HG03378 (cell line): ENCODE data around the gene OSBP2.
"Not testable (repeated sequence)": the region's sequence is repeated elsewhere in the genome, so short reads cannot be mapped to it uniquely, and the experiment has no call there.

Experiments
- ATAC-seq: cut with Tn5 transposase; IDR thresholded peaks from one replicate; pipeline ENCODE4 v1.9.1; 2021; ENCODE audit warnings: mild to moderate bottlenecking, moderate library complexity; ENCODE audit not compliant: unreplicated experiment

The OSBP2 gene

DNA sequence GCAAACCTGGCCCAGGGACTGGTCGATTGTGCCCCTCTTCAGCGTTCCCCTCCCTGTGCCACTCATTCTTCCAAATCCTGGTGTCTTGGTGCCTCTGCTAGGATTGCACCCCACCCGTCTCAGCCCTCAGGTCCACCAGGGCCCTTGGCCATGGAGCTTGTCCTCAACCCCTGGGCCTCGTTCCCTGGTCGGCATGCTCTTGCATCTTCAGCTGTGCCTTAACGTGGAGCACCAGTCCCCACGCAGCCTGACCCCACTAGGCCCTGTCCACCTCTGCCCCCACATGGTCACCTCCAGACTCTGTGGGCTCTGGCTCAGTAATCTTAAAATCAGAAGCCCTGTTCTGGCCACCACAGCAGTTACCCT lies 61.1 kb downstream of the OSBP2 start:
- ATAC-seq = no peak

DNA sequence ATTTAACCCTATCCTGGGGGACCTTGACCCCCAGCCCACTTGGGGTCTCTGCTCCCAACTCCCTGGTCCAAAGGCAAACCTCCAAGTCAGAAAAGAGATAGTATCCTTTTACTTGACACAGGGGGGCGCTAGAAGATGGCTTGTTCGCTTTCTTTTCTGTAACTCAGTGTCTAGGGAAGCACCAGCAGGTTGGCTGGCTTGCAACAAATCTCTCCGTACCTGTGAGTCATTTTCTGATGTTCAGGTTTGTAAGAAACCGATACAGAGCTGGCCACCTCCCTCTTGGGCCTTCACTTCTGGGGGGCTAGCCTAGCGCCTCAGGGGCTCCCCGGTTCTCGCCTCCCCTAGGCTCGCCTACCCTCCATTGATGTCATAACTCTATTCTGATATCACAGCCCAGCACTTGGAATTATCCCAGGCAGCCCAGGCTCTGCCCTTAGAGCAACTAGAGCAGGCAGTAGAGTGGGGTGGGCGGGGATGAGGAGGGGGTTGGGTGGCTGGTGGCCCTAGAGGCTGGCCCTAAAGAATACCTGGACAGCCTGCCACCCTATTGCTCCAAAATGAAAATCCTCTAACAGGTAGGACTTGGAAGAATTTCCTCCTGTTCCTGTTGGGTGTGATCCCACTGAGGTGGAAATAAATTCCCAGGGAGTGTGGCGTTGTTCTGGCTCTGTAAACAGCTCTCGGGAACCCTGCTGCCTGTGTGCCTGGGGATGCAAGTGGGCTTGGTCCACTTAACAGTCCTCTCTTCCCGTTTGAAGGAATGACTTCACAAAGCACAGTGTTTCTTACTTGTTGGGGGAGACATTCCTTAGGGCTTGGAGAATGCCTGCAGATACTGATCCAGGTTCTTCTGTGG lies 69.4 kb downstream of the OSBP2 start:
- ATAC-seq = no peak

DNA sequence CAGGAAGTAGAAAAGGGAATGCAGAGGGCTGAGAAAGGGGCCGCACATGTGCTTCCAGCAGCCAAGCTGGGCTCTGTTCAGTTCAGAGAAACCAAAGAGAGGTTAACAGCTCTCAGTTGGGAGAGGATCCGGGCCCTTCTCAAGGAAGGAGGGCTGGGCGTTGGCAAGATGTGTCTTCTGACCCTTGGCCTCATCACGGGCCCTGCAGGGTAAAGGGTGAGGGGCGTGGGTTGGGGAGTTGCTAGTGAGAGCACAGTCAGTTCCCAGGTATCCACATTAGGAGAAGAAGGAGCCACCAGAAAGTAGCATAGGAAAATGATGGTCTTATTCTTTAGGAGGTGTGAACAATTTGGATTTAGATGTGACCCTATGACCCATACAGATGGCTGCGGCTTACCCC lies 73.0 kb downstream of the OSBP2 start:
- ATAC-seq = no peak

DNA sequence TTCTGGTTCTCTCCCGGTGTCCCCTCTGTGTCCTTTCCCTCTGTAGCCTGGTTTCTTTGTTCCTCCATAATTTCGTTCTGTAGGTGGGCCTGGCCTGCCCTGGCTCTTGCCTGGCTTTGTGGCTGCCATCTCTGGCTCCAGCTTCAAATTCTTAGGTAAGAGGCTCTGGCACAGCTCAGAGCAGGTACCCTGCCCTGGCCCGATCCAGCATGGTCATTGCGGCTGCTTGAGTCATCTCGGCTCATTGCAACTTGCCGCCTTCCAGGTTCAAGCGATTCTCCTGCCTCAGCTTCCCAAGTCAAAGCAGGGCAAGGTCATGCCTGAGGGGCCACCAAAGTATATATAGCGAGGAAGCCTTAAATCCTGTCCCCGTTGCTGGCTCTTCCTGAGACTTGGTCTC lies 76.0 kb downstream of the OSBP2 start:
- no peak for ATAC-seq

DNA sequence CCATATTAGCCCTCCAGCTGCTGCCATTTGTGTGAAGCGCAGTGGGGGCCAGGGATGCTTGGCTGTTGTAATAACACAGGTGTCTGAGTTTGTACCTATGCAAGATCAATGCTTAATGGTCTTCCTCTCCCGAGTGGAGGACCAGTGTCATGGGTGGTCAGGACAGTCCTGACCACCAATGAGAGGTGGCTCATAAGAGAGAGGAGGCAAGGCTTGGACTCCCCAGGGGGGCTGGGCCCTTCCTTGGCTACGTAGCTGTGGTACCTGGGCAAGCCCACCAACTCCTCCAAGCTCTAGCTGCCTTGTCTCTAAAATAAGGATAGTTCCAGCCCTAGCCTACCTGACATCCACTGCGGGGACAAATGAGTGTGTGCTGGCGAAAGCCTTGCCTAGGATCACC lies 79.2 kb downstream of the OSBP2 start:
- ATAC-seq = no peak

DNA sequence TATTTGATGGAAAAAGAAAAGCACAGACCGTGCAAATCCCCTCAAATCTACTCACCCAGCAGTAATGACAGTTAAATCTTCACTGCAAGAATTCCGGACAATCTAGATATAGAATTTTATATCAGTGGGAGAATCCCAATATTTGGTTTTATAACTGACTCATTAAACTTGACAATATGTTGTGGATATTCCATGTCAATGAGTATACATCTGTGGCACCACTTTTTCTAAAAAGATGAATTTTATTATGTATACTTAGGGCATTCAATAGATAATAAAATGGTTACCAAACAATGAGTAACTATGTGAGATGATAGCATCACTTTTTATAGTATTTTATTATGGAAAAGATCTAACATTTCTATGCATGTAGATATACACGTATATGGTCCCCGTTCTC lies 79.9 kb downstream of the OSBP2 start:
- no peak for ATAC-seq

DNA sequence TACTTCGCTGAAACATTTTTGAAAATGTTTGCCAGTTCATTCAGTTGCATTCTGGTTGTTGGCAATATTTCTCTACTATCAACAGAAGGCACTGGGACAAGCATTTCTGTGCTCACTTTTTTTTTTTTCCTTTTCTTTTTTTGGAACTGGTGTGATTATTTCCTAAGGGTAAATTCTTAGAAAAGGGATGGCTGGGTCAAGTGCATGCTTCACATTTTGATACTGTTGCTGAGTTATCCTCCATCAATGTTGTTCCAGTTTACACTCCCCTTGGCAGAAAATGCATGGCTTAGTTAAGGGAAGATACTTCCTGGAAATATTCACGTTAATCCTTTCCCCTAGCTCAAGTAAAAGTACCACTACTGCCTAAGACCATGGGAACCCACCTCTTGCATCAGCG lies 81.8 kb downstream of the OSBP2 start:
- no peak for ATAC-seq

DNA sequence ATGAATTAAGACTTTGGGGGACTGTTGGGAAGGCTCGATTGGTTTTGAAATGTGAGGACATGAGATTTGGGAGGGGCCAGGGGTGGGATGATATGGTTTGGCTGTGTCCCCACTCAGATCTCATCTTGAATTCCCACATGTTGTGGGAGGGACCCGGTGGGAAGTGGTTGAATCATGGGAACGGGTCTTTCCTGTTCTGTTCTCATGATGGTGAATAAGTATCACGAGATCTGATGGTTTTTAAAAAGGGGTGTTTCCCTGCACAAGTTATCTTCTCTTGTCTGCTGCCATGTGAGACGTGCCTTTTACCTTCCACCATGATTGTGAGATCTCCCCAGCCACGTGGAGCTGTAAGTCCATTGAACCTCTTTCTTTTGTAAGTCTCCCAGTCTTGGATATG lies 82.5 kb downstream of the OSBP2 start:
- not testable (repeated sequence) for ATAC-seq

DNA sequence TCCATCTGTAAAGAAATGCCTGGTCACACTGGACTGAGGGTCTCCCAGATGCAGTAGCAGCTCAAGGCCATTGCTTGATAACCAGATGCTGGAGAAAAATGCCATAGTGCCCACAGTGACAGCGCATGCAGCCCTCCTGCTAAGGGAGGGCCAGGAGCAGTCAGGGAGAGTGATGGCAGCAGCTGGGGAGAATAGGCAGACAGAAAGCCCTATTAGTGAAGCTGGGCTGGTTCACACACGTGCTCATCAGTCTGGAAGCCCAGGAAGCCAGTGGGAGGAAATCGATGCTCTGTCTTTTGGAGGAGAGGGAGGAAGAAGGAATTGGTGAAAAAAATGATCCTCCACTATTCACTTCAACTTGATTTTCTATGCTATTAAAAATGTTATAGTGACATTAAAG lies 82.9 kb downstream of the OSBP2 start:
- ATAC-seq = no peak

DNA sequence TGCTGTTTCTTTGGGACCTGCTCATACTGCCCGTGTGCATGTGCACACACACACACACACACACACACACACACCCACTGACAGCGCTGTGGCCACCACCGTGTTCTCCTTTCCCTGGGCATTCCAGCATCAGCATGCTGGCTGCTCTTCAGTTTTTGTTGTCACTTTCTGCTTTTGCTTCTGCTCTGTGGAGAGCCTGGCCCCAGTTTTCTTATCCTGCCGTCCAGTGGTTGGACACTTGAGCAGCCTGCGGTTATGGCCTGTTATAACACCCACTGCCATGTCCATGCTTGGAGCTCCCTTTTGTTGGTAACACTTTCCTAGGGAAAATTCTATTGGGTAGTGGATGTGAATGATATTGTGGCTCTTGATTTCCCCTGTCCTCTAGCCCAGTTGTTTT lies 83.6 kb downstream of the OSBP2 start:
- no peak for ATAC-seq

DNA sequence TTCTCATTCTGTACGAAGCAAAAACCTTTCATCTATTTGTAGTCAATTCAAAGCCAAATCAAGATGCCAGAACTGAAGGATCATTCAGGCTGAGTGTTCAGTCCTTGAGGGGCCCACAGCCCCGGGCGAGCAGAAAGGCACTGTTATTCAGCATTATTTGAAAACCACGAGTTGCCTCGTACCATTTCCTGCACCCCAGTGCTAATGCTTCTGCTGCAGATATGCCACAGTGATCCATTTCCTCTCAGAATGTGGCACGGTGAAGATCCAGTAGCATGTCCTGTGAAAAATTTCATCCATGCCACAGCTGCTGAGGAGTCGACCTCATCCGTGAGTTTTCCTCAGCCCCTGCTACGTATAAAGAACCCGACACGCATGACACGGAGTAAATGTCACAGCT lies 85.4 kb downstream of the OSBP2 start:
- no peak for ATAC-seq

DNA sequence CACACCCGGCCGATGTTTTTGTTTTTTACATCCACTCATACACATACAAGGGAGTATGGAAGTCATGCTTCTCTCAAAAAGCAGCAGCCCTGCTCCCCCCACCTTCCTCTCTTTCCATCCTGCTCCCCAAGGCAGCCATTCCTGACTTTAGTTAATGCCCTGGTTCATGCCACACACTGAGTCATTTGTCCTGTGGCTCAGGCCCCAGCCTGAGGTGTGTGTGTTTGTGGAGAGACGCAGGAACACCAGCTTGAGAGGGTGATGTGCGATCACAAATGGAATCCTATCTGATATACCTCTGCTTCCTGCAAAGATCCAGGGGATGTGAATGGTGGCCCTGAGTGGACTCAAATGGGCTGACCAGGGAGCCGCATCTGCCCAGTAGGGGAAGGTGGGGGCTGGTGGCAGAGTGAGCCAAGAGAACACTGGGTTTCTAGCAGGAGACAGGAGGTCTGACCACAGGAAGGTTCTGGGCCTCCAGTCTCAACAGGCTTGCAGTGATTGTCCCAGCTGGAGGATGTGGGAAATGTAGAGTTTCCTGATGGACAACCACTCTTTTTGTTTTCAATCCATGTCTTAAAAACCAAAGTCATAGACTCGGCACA lies 86.7 kb downstream of the OSBP2 start:
- ATAC-seq = no peak

DNA sequence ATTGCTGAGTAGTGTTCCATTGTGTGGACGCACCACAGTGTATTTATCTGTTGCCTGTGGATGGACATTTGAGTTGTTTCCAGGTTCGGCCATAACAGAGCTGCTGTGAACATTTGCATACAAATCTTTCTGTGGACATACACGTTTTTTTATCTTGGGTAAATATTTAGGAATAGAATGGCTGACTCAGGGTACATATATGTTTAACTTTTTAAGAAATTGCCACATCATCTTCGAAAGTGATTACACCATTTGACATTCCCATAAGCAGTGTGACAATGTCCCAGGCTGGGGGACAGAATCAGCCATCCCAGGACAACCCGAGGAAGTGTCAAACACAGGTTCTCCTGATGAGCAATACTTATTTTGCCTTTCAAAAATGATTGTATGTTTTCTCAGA lies 87.9 kb downstream of the OSBP2 start:
- no peak for ATAC-seq

DNA sequence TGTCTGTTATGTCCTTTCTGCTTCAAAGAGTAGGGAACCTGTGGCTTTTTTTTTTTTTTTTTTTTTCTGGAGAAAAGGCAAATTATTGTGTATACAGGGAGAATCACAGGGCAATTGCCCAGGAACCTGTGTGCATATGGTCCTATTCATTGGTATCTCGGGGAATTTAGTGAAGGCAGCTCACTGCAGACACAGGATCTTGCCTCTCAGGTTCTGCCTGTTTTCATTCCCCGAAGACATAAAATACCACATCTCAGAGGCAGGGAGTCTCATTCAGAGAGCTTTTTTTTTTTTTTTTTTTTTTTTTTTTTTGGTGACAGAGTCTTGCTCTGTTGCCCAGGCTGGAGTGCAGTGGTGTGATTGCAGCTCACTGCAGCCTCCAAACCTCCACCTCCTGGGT lies 88.3 kb downstream of the OSBP2 start:
- ATAC-seq = no peak

DNA sequence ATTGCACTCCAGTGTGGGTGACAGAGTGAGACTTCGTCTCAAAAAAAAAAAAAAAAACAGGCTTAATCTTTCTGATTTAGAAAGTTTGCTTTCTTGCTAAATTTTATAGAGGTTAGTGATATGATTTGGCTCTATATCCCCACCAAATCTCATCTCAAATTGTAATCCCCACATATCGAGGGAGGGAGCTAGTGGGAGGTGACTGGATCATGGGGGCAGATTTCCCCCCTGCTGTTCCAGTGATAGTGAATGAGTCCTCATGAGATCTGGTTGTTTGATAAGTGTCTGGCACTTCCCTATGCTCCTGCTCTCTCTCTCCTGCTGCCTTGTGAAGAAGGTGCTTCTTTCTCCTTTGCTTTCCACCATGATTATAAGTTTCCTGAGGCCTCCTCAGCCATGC lies 90.9 kb downstream of the OSBP2 start:
- no peak for ATAC-seq

DNA sequence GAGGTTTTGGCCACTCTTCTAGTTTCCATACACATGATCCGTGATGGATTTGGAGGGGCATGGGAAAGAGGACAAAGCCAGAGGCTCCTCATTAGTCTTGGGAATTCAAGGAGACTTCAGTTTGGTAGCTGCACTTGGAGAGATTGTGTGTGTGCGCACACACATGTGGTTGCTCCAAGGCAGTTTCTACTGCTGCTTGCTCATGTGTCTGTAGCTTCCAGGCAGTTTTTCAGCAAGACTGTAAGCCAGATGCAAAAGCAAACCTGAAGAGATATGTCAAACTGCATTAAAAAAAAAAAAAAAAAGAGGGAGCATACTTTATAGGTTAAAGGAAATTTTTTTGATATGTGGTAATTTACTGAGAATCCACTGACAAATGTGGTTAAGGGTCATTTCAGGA lies 95.7 kb downstream of the OSBP2 start:
- ATAC-seq = no peak

DNA sequence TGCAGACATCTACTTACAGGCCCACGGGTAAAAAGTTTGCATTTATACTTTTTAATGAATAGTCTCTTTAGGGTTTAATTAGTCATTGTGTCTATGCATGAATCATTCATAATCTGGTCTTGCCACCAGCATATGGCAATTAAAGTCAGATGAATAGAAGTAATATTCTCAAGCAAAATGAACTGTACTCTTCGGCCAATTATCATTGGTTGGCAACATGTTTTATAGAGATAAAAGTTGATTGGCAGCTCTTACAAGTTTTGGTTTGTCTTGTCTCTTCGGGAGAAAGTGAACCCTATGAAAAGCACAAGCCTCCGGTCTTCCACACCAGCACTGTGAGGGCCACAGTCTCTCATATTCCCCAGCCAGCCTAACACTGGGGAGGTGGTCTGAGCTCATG lies 97.8 kb downstream of the OSBP2 start:
- ATAC-seq = no peak

DNA sequence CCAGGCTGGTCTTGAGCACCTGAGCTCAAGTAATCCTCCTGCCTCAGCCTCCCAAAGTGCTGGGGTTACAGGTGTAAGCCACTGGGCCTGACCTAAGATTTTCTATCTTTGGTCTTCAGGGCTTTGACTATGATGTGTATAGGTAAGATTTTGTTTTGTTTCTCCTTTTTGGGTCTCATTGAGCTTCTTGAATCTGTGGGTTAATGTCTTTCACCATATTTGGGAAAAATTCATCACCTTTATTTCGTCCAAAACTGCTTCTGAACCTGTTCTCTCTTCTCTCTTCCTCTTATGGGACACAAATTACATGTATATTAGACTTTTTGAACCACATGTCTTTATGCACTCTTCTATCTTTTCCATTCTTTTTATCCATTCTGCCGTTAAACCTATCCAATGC lies 100.4 kb downstream of the OSBP2 start:
- ATAC-seq = no peak

DNA sequence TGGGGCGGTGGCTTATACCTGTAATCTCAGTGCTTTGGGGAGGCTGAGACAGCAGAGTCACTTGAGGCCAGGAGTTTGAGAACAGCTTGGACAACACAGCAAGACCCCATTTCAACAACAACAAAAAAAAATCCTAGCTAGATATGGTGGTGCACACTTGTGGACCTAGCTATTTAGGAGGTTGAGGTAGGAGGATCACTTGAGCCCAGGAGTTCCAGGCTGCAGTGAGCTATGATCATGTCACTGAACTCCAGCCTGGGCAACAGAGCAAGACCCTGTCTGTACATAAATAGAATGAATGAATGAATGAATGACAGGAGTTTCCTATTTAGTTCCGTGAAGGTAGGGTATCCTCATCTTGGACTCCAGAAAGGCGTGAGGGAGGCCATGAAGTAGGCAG lies 107.0 kb downstream of the OSBP2 start:
- no peak for ATAC-seq

DNA sequence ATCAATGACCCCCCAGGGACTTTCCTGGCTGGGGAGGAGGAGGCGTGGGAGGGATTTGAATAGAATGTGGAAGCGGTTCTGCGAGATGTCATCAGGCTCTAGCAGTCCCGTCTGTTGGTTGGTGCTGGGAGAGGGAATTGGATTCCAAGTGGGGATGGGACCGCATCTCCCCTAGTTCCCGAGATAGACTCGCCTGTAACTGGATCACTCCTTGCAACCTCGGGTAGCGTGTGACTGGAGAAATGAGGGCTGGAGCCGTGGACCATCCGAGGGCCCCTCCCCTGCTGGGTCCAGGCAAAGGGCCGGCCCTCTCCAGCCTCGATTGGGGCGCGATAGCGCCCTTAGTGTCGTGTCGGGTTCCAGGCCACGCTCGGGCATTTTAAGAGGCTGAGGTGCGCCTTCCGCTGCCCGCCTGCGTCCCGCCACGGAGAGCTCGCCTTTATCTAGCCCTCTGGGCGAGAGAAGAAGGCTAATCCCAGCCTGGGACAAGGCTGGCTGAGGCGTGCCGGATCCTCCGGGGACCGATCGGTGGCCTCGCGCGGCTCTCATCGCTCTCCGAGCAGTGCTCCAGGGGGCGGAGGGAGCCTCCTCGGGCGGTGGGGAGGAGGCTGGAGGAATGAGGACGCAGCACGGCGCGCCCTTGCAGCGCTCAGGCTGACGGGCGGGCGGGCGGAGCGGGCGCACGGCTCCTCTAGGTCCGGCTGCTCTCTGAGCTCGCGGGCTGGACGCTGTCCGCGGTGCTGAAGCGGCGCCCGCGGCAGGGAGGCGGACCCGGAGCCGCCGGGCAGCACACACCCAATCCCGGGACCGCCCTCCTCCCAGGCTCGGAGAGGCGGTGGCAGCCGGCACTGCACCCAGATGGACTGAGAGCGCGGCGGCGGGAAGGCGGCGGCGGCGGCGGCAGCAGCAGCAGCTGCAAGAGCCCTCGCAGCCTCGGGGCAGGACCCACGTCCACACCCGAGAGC lies 107.8 kb downstream of the OSBP2 start:
- ATAC-seq = no peak

DNA sequence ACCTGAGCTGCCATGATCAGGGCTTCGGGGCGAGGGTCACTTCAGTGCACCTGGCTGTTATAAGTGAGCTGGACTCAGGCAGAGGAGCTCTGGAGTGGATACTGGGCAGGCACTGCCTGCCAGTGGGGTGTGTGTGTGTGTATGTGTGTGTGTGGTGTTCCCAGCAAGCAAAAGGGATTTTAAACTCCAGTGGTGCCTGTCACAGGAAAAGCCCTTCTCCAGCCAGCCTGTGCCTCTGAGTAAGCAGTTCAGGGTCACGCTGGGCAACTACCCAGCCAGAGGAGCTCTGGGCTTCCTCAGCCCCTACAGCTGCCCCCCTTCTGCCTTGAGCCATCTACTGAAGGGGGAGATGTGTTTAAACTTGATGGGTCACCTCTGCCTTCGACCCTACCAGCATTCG lies 109.0 kb downstream of the OSBP2 start:
- ATAC-seq = no peak

DNA sequence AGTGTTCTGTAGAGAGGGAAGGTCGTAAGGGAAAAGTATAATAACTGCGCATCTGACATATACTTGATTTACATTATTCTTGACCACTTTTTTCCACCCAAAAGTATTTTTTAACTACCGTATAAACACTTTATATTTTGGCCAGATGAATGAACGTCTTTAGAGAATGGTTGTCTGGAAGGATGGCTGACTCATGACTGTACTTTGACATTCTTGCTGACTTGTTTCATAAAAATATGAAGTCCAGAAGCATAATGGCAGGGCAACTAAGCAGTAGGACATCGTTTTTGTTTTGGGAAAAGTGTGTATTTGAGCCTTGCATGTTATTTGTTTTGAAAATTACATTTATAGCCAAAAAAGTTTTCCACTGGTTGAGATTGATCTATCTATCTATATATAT lies 110.0 kb downstream of the OSBP2 start:
- ATAC-seq = no peak
